HuH-7 (cell line): ENCODE measurements around the gene SGPL1.
"Not testable (repeated sequence)": the region's sequence is repeated elsewhere in the genome, so short reads cannot be mapped to it uniquely, and the experiment has no call there.

Source experiments
- DNase-seq: peaks from one replicate; pipeline ENCODE4 v3.0.0; 2011; ENCODE audit warnings: low spot score

Gene SGPL1

GRCh38 chr10:70815504-70816219 is at the start of gene SGPL1:
Gene SGPL1, plus strand, starts transcription at chr10:70815948. Its CDS starts 906 bp downstream, at chr10:70816854.
- peak; percentile 84 for DNase-seq

- not testable (repeated sequence) for DNase-seq
Observed at GRCh38 chr10:70768026-70768685, 47.6 kb upstream of the SGPL1 start.

GRCh38 chr10:70769121-70769520 is 46.6 kb upstream of the SGPL1 start:
- no peak for DNase-seq

- DNase-seq = no peak
Observed at GRCh38 chr10:70770001-70770400, 45.7 kb upstream of the SGPL1 start.

- DNase-seq = not testable (repeated sequence)
Observed at GRCh38 chr10:70770516-70770915, 45.2 kb upstream of the SGPL1 start.

- no peak for DNase-seq
Observed at GRCh38 chr10:70771311-70772194, 44.2 kb upstream of the SGPL1 start.

GRCh38 chr10:70772627-70773026 is 43.1 kb upstream of the SGPL1 start:
- DNase-seq = no peak

GRCh38 chr10:70773461-70773860 is 42.3 kb upstream of the SGPL1 start:
- DNase-seq = no peak

GRCh38 chr10:70773965-70774809 is 41.6 kb upstream of the SGPL1 start:
- DNase-seq = no peak

- DNase-seq = no peak
Observed at GRCh38 chr10:70774810-70775678, 40.7 kb upstream of the SGPL1 start.

- DNase-seq = no peak
Observed at GRCh38 chr10:70775679-70776454, 39.9 kb upstream of the SGPL1 start.

GRCh38 chr10:70776455-70777005 is 39.2 kb upstream of the SGPL1 start:
- no peak for DNase-seq

- DNase-seq = no peak
Observed at GRCh38 chr10:70777063-70777875, 38.5 kb upstream of the SGPL1 start.

- DNase-seq = no peak
Observed at GRCh38 chr10:70778267-70778924, 37.4 kb upstream of the SGPL1 start.

GRCh38 chr10:70779088-70779487 is 36.7 kb upstream of the SGPL1 start:
- DNase-seq = no peak

- no peak for DNase-seq
Observed at GRCh38 chr10:70779511-70780369, 36.0 kb upstream of the SGPL1 start.

GRCh38 chr10:70780370-70780760 is 35.4 kb upstream of the SGPL1 start:
- DNase-seq = no peak
